GM19468 (cell line): ENCODE measurements around the gene CTAG1A.
"Not testable (repeated sequence)": the region's sequence is repeated elsewhere in the genome, so short reads cannot be mapped to it uniquely, and the experiment has no call there.

ENCODE experiments used
- ATAC-seq: cut with Tn5 transposase; IDR thresholded peaks from one replicate; pipeline ENCODE4 v1.9.1; 2021; ENCODE audit warnings: mild to moderate bottlenecking, moderate library complexity, moderate number of reproducible peaks; ENCODE audit not compliant: unreplicated experiment; ENCODE audit errors: extremely low read depth

The CTAG1A gene

DNA sequence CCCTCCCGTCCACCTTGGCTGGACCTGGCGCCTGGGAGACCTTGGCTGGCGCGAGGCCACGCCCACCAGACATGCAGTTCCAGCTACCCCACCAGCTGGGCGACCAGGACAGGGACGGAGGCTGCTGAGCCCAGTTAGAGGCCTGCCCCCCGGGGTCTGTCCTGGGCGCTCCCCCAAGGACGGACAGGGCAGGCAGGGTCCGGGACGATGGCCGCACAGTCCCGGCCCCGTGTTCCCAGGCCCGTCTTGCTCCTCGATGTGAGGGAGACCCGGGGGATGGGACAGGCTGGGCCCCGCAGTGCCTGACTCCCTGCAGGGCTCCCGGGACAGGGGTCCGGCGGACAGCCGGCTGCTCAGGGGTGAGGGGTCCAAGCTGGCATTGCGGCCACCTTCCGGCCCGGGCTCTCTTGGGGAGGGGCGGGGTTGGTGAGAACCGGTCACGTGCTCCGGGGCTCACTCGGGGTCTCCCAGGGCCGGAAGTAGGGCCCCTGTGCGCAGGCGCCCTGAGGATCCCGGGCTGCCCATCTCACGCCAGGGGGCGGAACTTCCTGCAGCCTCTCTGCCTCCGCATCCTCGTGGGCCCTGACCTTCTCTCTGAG, at the start of gene CTAG1A:
TSS of gene CTAG1A (plus strand) at position 549 of the 599 bp plus-strand sequence. CDS start 74 bp downstream, outside the sequence.
- ATAC-seq, result not testable (repeated sequence)

DNA sequence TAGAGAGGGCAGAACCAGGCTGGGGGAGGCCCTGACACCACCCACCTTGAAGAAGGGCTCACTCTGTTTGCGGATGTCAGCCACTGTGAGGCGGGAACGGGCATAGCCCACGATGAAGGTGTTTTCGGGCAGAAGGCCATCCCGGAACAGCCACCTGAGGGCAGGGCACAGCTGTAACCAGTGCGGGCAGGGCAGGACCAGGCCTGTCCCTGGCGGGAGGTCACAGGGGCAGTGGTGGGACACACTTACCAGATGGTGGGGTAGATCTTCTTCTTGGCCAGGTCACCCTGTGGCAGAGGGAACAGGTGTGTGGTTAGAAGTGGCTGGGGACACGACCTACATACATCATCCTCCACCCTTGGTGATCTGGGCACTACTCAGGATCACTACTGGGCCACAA, 49.0 kb upstream of the CTAG1A start:
- no peak for ATAC-seq

DNA sequence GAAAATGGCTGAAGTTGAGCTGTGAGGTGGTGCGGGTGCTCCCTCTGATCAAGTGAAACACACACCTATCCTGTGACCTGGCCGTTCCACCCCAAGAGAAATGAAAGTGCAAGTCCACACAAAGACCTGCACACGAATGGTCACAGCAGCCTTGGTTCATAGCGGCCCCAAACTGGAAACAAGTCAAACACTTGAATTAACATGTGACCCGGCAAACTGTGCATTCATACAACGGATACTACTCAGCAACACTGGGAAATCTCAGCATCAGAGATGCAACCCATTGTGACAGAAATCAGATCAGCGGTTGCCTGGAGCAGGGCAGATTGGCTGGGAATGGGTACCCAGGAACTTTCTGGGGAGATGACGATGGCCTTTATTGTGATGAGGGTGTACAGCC, 45.9 kb upstream of the CTAG1A start:
- no peak for ATAC-seq

DNA sequence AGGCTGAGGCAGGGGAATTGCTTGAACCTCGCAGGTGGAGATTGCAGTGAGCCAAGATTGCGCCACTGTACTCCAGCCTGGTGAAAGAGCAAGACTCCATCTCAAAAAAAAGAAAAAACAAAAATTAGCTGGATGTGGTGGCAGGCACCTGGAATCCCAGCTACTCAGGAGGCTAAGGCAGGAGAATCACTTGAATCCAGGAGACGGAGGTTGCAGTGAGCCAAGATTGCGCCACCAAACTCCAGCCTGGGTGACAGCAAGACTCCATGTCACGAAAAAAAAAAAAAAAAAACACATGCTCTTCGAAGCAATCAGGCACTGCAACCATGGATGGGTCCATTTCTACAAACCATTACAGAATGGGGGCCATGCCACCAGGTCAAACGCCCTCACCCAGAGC, 44.6 kb upstream of the CTAG1A start:
- not testable (repeated sequence) for ATAC-seq

DNA sequence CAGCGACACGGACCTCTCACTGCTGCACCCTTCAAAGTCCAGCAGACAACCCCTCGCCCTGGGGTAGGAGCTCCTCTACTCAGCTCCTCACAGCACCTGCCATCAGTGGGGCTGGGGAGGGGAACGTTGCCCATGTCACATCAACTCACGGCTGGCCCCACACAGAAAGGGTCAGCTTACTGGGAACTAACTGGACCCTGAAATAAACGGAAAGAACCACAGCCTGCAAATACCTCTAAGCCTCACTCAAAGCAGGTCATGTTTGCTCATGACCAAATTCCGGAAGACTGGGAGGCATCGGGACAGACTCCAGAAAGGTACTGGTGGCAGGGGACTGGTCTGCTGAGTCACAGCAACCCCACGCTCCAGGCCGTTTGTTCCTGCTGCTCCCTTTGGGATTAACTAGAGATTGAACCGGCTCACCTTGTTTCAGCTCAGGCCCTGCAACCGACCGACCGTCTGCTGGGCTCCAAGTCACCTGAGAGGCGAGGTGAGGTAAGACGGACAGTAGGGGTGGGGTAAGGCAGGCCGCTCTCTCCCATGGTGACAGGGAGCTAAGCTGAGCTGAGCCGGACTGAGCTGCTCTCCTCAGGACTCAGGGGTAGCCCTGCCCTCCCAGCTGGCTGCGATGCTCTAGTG, 43.9 kb upstream of the CTAG1A start:
- no peak for ATAC-seq

DNA sequence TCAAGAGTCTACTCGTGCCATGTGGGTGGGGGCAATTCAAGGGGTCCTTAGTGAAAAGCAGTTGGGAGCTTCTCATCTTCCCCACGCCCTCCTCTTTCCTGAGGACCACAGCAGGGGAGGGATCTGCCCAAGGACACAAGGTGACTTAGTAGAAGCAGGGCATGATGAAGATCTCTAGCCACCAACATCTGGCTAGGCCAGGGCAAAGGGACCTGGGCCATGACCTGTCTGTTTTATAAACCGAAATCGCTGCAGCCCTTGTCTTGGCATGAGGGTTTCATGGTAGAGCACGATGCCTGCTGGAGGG, 43.4 kb upstream of the CTAG1A start:
- no peak for ATAC-seq

DNA sequence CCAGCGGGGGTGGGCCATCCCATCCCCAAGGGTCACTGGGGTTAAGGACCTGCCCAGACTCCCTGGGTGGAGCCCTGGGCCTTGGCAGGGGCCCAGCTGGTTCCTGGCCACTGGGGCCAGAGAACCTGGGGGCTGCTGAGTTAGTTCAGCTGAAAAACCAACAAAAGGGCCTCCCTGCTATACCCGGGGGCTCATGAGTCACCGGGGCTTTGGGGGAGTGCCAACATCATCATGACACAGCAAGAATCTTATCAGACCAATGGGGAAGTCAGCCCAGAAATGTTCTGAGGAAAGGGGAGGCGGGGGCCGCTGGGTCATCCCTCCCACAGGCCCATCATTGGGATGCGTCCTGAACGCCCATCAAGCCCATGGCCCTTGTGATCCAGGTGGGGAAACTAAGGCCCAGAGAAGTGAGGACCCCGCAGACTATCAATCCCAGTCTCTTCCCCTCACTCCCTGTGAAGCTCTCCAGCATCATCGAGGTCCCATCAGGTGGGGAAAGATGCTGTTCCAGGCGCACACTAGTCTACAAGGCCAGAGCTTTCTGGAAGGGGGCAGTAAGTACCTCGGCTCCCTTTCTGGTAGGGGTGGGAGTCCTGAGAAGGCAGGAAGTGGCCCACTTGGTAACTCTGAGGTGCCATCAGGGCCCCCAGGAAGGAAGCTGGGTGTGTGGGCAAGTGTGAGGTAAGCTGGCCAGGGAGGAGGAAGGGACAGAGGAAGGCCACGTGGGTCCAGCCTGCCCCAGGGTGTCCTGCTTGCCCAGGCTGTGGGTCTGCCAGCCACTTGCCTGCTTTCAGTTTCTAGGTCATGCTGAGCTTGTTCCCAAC, 42.8 kb upstream of the CTAG1A start:
- no peak for ATAC-seq

DNA sequence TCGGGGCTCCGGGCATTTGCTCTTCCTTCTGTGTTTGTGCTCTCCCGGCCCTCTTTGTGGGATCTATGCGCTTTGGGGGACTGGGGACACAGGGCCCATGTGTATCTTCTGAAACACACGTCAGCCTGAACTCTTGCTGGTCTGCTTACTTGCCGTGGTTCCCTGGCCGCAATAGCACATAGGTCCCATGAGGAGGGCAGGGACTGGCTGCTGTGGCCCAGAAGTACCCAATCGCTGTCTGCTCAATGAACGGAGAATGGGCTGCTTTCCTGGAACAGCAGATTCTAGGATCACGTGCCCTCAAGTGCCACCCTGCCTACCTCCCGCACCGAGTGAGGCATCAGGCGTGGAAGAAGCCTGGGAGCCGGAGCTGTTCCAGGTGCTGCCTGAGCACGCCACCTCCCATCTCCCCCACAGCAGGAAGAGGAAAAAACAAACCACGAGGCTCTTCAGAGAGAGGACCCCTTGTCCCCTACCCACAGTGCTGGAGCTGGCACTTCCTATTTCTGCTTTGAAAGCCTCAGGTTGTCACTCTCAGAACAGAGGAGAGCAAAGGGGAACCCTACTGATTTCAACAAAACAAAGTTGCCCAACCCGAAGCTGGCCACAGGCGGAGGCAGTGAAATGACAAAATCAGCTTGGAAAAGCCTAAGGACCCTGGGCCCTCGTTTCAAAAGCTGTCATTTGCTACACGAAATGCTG, 42.1 kb upstream of the CTAG1A start:
- no peak for ATAC-seq

DNA sequence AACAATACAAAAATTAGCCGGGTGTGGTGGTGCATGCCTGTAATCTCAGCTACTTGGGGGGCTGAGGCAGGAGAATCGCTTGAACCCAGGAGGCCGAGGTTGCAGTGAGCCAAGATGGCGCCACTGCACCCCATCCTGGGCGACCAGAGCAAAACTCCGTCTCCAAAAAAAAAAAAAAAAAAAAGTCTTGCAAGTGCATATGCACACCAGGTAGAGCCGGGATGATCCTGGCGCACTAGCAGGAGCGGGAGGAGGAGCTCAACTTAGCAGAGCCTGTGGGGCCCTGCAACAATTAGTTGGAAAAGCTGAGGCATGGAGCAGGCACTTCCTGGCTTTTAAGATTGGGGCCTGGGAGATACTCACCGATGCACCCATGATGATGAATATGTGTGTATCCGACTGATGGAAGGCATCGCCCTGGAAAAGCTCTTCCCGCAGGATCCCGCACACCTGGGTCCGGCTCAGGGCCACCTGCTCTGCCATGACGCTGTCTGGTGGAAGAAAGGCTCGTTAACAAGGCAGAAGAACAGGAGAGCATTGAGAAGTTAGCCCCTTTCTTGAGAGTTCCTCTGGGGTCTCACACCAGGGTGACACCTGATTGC, 39.2 kb upstream of the CTAG1A start:
- no peak for ATAC-seq

DNA sequence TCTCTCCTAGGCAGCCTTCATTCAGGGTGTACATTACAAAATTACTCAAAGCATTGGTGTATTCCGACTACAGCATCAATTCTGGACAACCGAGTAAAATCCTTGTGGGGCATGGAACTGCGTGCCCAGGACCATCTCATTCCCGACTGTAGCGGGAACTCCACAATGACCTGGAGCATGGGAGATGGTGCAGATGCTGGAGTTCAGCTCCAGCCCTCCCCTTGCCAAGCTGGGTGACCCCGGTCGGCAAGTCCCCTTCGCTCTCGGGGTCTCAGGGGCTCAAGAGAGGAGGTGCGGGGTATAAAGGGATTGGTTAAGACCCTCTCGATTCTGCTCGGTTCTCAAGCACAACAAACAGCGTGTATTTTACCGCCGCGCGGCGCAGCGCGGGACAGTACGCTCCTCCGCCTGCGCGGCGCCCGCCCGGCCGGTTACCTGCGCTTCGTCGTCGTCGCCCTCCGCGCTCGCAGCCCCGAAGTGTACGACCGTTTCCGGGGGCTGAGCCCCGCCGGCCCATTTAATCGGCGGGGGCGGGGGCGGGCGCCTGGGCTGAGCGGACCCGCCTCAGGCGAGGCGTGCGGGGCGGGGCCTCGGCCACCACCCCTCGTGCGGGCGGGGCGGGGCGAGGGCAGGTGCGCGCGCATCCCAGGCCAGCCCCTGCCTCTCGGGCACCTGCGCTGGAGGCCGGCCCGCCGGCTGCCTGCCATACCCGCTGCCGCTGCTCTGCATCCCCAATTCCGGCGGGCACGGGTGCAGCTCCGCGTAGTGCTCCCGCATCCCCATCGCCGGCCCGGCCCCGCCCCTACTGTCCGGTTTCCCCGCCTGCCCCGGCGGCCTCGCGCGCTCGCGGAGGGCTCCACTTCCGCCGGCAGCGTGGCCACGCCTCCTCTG, 38.3 kb upstream of the CTAG1A start, which contains the start of gene G6PD:
TSS of gene G6PD (minus strand) at position 493 of the 891 bp plus-strand sequence. CDS start 691 bp downstream, outside the sequence.
- peak; percentile 24 for ATAC-seq

DNA sequence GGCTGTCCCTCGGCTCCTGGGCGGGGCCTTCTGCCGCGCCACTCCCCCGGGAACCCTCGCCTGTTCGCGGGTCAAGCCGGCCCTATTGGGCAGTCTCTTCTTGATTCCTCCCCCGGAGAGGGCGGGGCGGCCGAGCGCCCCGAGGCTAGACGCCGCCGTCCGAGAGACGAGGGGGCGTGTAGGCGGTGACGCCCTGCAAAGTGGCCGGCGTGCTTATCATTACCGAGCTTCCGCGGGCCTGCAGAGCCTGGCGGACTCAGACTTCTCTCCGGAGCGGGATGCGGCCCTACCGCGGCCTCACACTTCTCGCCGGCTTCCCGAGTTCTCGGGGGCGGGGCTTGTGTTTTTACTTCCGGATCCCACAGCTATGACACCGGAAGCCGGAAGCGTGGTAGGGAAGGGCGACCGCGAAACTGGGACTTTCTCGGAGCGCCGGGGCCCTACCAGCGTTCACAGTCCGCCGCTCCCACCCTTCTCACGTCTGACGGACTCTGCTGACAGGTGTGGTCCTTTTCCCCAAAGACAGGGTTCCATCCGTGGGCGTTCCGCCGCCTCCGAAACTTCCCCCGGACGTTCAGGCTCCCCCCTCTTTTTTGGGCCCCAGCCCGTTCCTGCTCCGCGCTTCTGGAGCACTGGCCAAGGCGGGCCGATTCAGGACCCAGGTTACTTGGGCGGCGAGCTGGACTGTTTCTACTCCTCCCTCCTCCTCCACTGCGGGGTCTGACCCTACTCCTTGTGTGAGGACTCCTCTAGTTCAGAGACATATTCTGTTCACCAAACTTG, 37.5 kb upstream of the CTAG1A start, which contains the start of gene IKBKG:
TSS of gene IKBKG (plus strand) at position 376 of the 783 bp plus-strand sequence. CDS start 4,383 bp downstream, outside the sequence.
- ATAC-seq, result peak; percentile 56

DNA sequence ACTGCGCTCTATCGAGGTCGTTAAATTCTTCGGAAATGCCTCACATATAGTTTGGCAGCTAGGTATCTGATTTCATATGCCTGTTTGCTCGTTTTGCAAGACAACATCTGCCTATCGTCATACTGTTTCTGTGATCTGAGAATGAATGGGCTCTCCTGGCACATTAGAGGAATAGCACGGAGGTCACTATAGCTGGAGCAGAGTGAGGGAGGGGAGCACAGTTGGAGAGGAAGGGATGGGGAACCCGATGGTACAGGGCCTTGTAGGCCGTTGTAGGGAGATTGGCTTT, 37.0 kb upstream of the CTAG1A start:
- no peak for ATAC-seq

DNA sequence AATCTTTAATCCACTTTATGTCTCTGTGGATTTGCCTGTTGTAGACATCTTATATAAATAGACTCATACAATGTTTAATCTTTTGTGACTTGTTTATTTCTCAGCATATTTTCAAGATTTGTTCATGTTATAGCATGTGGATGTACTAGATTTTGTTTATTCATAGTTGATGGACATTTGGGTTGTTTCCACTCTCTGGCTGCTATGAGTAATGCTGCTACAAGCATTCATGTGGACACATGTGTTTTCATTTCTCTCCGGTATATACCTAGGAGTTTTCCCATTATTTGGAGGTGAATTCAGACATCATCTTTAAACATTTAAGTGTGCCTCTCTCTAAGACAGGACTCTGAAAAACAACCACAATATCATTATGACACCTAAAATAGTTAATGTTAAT, 35.2 kb upstream of the CTAG1A start:
- ATAC-seq, result no peak

DNA sequence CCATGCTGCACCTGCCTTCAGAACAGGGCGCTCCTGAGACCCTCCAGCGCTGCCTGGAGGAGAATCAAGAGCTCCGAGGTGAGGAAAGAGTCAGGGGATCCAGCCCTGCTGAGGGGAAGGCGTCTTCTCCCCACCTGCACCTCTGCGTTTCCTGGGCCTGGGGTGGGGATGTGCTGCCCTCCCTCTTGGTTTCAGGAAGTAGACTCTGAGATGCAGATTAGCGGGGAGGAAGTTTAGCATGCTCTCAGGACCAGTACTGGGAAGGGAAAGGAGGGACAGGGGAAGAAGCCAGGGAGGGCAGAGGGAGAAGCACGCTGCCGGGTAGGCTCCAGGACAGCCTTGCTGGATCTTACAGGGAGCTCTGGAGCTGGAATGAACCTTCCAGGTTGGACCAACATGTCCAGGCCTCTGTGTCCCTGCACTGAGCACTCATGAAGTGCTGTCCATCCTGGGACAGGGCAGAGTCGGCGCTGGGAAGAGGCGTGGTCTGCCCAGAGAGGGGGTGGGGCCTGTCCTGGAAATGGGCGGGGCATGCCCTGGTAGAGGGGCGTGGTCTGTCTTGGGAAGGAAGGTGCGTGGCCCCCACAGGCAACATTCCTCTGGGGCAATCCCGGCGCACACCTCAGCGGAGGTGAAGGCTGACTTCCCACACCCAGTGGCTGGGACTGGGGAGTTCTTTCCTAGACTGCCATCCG, 32.7 kb upstream of the CTAG1A start:
- ATAC-seq, result not testable (repeated sequence)

DNA sequence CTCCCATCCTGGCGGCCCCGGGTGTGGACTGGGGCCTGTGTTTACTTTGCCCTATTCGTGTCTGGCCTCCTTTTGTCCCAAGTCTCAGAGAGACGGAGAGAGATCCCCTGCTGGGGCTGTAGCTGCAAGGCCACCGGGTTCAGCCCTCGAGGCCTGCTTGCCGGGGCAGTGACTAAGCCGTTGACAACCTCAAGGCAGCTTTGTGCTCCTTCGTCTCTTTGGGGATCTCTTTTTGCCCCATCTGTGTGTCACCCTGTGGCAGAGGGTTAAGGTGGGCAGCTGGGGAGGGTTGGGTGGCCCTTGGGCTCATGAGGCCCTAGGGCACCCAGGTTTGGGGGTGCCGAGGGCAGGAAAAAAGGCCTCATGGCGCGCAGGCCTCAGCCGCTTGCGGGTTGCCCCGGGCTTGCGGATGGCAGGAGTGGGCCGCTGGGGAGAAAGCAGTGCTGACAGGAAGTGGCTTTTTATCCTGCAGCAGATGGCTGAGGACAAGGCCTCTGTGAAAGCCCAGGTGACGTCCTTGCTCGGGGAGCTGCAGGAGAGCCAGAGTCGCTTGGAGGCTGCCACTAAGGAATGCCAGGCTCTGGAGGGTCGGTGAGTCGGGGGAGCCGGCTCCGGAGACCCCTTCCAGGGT, 26.8 kb upstream of the CTAG1A start:
- not testable (repeated sequence) for ATAC-seq

DNA sequence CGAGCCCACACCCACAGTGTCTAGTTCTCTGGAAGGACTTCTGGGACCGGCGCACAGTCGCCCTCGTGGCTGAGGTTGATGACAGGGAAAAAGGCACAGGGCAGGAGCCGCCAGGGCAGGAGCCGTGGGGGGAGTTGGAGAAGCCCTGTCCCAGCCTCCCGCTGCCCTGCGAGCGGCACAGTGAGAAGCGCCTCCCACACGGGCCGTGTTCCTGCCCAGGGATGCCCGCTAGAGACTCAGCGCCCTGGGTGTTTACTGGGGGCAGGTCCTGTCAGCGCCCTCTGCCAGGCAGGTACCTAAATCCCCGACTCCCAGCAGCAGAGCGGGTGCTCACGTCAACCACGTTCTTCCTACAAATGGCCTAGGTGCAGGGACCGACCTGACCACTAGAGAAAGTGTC, 26.0 kb upstream of the CTAG1A start:
- ATAC-seq, result not testable (repeated sequence)

DNA sequence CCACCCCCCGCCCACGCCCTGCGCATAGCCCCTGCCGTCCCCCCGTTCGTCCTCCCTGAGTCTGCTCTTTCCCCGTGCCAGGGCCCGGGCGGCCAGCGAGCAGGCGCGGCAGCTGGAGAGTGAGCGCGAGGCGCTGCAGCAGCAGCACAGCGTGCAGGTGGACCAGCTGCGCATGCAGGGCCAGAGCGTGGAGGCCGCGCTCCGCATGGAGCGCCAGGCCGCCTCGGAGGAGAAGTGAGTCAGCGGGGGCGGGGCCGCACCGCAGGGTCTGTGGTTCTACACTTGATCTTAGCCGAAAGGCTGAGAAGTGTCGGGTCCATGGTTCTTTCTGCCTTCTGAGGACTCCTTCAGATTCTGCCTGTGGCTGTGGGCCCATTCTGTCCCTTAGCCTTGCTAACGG, 24.6 kb upstream of the CTAG1A start:
- not testable (repeated sequence) for ATAC-seq

DNA sequence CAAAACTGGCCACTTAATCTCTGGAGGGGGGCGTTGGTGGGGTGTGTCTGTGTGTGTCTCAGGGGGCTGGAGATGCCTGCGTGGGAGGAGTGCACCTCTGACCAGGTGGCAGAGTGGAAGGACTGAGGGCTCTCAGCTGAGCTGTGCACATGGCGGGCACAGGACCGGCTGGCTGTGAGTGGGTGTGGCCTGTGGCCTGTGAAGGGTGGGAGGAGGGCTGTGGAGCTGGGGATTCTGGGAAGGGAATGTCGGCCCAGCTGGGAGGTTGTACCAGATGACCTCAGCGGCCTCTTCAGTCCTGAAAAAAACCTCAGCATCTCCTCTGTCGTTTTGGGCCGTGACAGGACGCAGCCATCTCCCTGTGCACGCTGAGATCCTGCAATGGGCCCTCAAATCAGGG, 22.6 kb upstream of the CTAG1A start:
- ATAC-seq, result not testable (repeated sequence)
